GM19372 (cell line): Measurements from ENCODE around the gene MORN2.
"Not testable (repeated sequence)": the region's sequence is repeated elsewhere in the genome, so short reads cannot be mapped to it uniquely, and the experiment has no call there.

Source experiments
- ATAC-seq: cut with Tn5 transposase; IDR thresholded peaks from one replicate; pipeline ENCODE4 v1.9.1; 2021; ENCODE audit warnings: mild to moderate bottlenecking, low read depth, moderate library complexity; ENCODE audit not compliant: unreplicated experiment

MORN2 gene

DNA sequence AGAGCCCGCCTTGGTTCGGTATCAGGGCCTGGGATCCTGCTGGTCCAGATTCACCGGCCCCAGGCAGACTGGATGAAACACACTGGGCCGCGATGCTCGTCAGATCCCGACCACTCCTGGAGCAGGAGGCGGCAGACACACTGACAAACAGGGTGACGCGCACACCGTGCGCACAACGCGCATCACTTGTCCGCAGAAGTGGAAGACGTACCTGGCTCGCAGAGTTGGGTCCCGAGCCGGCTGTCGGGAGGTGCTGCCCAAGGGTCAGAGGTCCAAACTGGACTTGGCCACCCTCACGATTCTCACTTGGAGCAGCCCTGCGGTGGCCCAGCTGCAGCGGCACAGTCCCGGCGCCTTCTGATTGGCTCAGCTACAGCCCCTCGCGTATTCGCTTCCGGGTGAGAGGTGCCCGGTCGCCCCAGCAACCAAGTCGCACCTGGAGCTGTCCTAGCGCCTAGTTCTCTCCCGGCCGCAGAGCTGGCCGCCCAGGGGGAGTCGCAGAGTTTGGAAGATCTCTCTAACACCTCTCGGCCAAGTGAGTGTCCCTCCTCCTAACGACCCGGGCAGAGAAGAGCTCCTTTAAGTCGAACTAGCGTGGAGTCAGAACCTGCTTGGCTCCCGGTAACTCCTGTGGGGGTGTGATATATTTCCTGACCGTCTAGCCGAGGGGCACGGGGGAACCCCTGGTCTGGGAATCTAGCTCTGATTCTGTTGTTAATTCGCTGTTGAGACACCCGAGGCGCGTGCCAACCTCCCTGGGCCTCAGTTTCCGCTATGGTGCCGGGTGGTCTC, at the start of gene MORN2, which contains the start of gene DHX57:
Gene MORN2 (plus strand): TSS at position 401 of the 792 bp plus-strand sequence.
Gene DHX57 (minus strand): TSS at position 359 of the 792 bp plus-strand sequence. CDS start 7,529 bp downstream, outside the sequence.
- ATAC-seq: peak; percentile 100

DNA sequence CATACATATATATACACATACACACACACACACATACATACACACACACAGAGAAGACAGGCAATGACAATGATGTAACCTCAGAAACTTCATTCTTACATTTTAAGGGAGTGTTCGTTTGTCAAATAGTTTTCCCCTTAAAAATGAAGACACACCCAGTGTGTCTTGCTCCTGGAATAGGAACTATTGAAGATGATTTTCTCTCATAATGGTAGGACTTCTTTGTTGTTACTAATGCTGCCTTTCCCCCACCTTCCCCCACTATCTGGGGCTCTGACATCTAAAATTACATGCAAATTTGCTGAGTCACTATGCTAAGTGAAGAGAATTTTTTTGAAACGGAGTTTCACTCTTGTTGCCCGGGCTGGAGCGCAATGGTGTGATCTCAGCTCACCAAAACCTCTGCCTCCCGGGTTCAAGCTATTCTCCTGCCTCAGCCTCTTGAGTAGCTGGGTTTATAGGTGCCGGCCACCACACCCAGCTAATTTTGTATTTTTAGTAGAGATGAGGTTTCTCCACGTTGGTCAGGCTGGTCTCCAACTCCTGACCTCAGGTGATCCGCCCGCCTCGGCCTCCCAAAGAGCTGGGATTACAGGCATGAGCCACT, 48.1 kb upstream of the MORN2 start:
- ATAC-seq: not testable (repeated sequence)

GRCh38 chr2:38828460-38828859, 47.3 kb upstream of the MORN2 start:
- ATAC-seq: no peak

- no peak for ATAC-seq
These were observed 45.8 kb upstream of the MORN2 start for GRCh38 chr2:38829971-38830370.

DNA sequence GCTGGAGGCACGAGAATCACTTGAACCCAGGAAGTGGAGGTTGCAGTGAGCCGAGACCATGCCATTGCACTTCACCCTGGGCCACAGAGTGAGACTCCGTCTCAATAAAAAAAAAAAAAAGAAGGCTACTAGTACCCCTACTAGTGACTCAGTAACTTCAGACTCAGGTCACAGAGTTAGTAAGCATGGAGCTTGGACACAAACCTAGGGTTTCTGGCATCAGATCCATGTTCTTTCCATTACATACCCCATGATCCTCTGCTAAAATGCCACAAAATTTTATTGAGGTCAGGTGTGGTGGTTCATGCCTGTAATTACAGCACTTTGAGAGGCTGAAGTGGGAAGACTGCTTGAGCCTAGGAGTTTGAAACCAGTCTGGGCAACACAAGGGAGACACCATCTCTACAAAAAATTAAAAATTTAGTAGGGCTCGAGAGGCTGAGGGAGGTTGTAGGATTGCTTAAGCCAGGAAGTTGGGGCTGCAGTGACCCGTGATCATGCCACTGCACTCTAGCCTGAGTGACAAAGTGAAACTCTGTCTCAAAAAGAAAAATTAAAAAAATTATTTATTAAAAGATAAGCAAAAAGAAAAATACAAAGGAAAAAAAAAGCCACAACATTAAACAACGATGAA, 45.1 kb upstream of the MORN2 start:
- ATAC-seq: no peak

GRCh38 chr2:38835015-38835601, 40.7 kb upstream of the MORN2 start:
- no peak for ATAC-seq

DNA sequence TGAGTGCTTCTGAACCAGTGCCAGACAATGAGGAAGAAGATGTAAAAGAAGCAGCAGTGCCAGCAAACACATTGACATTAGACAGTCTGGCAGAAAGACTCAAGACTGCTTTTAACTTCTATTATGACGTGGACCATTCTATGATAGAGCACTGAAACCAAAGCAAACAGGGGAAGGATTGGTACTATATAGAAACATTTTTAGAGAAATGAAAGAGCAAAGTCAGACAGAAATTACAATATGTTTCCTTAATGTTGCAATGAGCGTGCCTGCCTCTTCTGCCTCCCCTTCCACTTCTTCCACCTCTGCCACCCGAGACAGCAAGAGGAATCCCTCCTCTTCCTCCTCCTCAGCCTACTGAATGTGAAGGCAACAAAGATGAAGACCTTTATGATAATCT, 39.8 kb upstream of the MORN2 start:
- ATAC-seq: peak; percentile 70

GRCh38 chr2:38836791-38837190, 39.0 kb upstream of the MORN2 start:
- no peak for ATAC-seq

DNA sequence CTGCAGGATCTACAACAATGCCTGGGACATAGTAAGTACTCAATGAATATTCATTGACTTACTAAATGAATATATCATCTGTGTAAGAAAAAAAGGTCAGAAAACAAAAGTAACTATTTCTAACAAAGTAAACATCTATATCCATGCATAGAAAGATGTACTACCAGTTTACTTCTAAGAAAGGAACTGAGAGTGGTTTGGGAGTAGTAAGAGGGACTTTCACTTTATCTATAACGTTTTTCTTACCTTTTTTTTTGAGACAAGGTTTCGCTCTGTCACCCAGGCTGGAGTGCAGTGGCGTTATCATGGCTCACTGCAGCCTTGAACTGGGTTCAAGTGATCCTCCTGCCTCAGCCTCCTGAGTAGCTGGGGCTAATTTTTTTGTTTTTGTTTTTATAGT, 25.7 kb upstream of the MORN2 start:
- no peak for ATAC-seq

GRCh38 chr2:38856165-38856564, 19.6 kb upstream of the MORN2 start:
- no peak for ATAC-seq

GRCh38 chr2:38862476-38862875, 13.3 kb upstream of the MORN2 start:
- ATAC-seq: no peak

GRCh38 chr2:38863061-38863695, 12.6 kb upstream of the MORN2 start:
- ATAC-seq: no peak

DNA sequence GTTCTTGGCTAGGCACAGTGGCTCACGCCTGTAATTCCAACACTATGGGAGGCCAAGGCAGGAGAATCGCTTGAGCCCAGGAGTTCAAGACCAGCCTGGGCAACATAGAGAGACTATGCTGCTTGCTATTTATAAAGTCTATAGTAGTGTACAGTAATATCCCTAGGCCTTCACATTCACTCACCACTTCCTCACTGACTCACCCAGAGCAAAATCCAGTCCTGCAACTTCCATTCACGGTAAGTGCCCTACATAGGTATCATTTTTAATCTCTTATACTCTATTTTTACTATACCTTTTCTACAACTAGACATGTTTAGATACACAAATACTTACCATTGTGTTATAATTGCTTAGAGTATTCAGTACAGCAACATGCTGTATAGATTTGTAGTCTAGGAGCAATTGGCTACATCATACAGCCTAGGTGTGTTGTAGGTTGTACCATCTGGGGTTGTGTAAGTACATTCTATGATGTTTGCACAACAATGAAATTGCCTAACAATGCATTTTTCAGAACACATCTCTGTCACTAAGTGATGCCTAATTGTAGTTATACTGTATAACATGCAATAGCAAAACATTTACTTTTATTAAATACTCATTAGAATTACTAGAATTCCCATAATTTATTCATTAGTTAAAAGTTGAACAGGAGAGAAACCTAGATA, 8.9 kb upstream of the MORN2 start:
- ATAC-seq: no peak

DNA sequence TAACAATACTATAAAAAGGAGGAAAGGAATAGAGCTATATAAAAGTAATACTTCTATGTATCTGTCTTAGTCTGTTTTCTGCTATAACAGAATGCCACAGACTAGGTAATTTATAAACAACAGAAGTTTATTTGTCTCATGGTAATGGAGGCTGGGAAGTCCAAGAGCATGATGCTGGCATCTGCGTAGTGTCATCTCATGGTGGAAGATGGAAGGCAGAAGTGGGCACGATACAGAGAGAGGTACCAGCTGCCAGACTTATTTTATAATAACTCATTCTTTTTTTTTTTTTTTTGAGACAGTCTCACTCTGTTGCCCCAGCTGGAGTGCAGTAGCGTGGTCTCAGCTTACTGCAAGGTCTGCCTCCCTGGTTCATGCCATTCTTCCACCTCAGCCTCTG, 4.3 kb upstream of the MORN2 start:
- ATAC-seq: no peak

GRCh38 chr2:38873763-38874162, 2.0 kb upstream of the MORN2 start:
- no peak for ATAC-seq

- ATAC-seq: no peak
These were observed 575 bp upstream of the MORN2 start for GRCh38 chr2:38875227-38875575.

- no peak for ATAC-seq
These were observed 631 bp downstream of the MORN2 start for GRCh38 chr2:38876407-38876806.

DNA sequence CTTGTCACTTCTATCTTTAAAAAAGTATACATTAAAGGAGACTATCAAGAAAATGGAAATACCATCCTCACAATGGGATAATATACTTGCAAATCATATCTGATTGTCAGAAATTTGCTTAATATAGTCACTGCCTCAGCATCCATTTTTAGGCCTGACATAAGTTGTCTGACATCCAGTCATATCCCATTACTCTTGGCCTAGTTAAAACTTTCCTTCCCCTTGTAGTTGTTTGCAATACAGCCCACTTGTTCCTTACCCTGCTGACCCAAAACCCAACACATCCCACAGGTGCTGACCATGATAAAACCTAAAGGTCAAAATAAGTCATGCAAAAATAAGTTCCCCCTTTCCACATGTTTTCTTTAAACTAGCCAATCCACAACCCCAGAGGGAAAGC, 10.3 kb downstream of the MORN2 start:
- ATAC-seq: no peak

DNA sequence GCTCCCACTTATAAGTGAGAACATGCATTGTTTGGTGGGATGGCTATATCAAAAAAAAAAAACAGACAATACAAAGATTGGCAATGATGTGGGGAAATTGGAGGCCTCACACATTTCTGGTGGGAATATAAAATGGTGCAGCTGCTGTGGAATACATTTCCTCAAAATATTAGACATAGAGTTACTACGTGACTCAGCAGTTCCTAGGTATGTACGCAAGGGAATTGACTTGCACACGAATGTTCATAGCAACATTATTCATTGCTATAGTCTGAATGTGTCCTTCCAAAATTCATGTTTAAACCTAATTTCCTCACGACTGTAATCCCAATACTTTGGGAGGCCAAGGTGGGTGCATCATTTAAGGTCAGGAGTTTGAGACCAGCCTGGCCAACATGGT, 11.6 kb downstream of the MORN2 start:
- ATAC-seq: no peak

- ATAC-seq: no peak
These were observed 12.3 kb downstream of the MORN2 start for GRCh38 chr2:38887902-38888554.
